ENCODE measurements around the gene COL4A4.

Gene COL4A4

DNA sequence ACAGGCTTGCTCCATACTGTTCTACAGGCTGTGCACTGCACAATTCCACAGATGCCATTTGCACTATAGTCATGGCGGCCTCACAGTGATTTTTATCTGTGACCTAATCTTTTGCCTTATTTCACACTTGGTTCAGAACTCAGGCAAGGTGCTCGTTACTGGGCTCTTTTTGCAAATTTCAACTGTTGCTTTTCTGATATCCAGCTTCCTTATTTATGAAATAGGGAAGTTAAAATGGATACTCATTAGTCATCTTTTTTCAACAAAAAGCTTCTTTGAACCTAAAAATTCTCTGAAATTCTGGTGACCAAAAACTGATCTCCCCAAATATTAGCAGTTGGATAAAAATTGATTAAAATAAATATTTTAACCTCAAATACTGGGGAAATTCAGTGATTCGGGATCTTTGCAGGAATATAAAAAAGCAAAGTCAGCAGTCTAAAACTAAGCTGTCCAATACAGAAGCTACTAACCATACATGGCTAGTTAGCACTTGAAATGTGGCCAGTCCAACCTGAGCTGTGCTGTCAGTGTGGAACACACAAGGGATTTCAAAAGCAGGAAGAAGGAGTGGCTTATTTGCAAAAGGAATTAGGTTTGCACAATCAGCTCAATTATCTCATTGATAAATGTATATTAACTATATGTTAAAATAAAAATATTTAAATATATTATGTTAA, 134.4 kb downstream of the COL4A4 start:
- no peak for DNase-seq

DNA sequence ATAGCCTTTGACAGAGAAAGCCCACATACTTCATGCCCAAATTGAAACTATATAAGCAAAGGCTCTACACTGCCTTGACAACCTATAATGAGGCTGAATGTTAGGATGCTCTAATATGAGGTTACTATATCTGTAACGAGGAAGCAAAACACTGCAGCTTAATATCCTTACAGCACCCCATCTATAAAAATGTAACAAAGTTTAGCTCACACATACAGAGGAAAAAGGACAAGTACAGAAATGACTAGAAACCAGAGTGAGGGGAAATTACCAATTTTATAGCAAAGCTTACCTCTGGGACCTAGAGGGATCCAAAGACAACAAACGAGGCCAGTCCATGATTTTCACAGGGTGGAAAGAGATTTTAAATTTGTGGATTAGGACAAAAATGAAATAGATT, 138.5 kb downstream of the COL4A4 start:
- DNase-seq = no peak

DNA sequence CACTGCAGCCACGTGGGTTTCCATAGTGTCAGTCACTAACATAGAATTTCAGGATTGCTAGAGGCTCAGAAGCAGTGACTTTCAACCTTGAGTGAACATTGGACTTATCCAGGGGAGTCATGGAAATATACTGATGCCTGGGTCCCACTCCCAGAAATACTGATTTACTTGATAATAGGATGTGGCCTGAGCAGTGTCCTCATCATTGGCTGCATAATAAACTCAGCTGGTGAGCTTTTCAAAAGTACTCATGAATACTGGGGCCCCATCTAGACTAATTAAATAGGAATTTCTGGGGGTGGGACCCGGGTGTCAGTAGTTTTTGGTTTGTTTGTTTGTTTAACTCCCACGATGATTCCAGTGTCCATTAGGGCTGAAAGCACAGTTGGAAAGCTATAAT, 141.4 kb downstream of the COL4A4 start:
- DNase-seq = no peak

DNA sequence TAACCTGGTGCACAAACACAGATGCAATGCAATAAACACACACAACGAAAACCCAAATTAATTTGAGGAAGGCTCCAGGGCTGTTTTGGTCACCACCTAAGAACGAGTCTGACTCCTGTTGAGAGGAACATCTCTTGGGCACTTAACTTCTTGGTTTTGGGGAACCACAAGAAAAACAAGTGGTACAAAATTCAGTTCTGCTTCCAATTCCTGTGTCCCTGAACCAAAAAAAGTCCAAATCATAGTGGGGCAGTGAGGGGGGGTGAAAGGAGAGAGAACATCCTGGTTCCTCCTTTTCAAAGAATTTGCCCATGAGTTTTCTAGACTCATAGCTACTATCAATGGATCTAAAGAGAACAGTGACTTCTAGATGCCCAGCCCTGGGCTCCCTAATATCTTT, 143.6 kb downstream of the COL4A4 start:
- no peak for DNase-seq

DNA sequence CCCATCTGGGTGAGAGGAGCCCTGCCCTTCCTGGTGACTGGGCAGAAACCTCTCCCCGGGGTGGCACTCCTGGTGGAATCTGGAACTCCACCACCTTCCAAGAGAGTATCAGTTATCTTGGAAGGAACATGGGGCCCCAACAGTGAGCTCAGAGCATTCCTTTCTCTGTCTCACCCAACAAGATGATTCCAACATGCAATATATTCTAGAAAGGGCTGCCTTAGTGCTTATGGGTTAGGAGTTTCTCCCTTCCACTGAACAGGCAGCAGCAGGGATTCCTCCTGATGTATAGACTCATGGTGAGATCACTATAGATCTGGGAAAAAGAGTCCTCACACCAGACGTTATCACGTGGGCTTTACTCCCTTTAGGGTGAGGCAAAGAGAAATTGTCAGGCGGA, 147.1 kb downstream of the COL4A4 start:
- no peak for DNase-seq

DNA sequence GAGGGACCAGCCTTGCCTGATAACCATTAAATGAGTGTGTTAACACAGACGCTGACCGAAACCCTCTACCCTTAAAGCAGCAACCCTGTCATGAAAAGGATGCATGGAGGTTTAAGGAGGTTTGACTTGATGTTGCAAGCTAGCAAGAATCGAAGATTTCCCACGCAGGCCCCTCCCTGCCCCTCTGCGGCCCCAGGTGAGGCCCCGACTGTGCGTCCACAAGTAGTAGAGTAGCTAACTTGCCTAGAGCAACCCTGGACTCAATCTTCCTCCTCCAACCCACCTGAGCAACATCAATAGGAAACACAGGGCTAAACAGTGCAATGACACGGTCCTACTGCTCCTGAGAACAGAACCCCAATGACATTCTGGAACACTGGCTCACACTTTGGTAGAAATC, 150.1 kb downstream of the COL4A4 start:
- DNase-seq = no peak

DNA sequence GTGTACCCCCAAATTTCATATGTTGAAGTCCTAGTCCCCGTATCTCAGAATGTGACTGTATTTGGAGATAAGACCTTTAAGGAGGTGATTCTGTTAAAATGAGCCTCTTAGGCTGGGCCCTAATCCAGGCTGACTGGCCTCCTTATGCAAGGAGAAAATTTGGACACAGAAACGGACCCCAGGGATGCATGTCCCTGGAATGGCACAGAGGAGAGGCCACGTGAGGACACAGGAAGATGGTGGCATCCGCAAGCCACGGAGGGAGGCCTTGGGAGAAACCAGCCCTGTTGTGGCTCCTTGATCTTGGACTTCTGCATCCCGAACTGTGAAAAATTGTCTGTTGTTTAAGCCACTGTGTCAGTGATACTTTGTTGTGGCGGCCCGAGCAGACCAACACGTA, 150.7 kb downstream of the COL4A4 start:
- no peak for DNase-seq

DNA sequence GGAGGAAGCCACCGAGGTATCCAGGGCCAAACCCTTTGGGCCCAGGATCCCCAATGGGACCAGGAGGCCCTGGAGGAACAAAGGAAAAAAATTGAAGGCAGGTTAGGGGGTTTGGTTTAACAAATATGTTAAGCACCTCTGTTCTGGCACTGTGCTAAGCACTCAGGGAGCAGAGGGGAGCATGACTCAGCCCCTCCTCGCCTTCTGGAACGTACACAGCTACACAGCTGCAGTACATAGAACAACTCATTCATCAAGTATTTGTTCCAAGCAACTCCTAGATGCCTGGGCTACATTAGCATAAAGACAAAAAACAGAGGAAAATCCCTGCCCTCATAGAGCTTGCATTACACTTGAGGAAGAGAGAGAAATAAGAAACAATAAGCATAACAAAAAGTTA, 153.6 kb downstream of the COL4A4 start:
- no peak for DNase-seq

DNA sequence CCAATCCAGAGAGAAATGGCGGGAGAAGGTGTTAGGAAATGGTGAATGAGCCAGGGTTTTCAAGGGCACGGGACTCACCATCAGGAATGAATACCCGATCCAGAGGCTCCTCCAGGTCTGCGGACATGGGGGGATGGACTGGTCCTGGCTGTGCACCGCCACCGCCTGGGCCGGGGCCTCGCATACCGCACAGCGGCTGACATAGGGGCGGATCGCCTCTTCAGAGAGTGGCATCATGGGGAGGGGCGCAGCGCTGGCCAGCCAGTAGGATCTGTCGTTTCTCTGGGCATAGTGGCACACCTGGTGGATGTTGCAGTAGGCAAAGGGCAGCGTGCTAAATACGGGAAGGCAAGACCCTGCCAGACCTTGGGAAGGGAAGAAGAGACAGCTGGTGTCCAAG, 156.1 kb downstream of the COL4A4 start:
- no peak for DNase-seq

DNA sequence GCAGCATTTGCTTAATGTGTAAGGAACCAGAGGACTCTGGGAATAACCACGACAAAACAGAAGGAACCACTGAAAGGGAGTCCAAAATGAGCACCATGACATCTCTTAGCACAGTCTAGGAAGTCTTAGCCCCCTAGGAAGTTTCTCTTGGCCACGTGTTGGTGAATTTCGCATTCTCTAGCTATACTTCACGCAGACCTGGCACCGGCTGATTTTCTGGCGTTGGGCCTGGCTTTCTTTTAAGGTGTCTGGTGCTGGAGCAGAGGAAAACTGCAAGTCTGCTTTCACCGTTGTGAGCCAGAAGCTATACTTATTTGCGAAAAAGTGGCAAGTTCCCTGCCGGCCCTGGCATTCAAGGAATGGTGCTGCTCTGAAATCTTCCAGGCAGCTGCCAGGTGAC, 156.9 kb downstream of the COL4A4 start:
- no peak for DNase-seq

DNA sequence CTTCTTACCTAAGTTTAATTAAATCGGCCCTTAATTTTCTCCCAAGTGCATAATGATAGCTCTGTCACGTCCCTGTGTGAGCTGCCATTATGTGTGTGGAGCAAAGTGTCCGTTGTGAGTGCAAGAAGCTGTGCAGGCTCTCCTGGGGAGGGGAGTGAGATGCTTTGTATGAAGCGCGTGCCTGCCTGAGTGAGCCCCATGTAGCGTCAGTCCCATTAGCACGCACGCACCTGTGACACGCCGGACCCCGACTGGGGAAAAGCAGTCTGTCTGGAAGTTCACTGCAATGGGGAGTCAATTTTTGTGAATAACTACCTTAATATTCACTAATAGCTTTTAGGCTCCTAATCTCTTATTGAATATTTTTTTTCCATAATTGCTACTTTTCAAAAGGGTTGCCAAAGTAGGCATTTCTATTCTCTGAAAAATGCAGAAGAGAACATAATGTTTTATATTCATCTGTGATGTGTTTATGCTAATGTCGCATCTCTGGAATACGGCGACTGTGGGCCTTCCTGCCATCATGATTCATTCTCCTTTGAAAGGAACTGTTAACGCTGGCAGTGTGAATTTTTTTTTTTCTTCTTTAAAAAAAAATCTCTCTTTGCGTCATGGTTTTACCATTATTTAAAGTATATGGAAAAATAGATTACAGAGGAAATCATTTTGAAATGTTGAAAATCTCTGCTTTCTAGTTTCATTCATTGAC, 157.7 kb downstream of the COL4A4 start:
- DNase-seq = no peak

DNA sequence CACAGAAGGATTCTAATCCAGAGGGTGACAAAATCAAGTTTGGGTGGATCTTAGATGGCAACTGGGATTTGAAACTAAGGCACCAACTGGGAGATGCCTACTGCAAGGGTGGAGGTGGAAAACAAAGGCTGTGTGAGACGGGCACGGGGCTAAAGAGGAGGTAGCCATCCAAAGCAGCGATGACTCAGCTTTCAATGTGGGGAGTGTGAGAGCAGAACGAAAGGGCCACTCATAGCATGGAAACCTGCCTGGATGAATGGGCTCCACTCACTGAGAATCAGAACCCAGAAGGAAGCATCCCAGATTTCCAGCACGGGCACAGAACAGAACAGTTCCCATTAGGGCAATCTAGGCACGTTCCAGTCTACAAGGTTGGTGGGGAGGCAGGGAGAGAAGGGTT, 159.5 kb downstream of the COL4A4 start:
- DNase-seq = no peak

DNA sequence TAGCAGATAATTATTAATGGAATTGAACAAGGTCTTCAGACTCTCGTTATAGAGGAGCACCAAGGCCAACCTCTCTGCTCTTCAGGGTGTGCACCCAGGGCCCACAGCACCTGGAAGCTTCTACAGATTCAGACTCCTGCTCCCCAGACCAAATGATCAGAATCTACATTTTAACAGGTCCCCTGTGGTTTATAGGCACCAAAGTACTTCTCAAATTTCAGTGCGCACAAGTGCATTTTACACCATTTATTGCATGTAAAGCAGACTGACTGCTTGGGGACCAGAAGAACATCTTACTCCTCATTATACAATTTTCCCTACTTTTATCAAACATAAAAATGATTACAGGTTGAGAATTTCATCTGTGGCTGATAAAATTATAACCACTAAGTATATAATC, 163.9 kb downstream of the COL4A4 start:
- no peak for DNase-seq

DNA sequence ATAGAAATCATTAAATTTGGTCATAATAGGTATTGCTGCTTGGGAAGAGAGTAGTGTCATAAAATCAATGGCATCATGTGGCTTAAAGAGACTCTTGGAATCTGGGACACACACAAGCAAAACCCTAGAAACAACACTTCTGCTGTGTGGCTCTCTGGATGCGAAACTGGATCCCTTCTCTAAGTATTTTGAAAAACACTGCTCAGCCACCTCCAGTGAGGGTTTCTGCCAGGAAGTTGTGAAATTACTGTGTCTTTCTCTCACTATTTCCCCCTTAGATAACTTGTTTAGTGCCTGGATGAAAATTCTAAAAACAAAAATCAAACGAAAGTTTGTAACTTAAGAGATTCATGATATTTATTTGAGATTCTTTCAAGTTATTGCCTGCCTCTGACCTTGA, 164.3 kb downstream of the COL4A4 start:
- DNase-seq = no peak

DNA sequence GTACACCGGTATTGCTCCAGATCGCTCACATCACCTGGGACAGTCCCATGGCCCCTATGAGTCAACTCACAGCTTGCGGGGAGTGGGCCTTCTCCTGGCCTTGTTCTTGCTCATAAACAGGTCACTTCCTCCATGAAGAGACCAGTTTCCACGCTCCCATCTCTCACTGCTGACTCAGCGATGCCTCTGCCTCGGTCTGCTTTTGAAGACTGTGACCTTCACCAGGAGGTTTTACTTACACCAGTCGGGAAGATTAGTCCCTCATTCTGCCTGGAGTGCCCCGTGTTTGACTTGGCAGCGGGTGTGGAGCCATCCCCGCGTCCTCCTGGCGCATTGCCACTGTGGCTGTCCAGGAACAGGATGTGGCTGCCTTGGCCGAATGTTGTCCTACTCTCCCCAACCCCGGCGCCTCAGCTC, 168.4 kb downstream of the COL4A4 start:
- DNase-seq = no peak

DNA sequence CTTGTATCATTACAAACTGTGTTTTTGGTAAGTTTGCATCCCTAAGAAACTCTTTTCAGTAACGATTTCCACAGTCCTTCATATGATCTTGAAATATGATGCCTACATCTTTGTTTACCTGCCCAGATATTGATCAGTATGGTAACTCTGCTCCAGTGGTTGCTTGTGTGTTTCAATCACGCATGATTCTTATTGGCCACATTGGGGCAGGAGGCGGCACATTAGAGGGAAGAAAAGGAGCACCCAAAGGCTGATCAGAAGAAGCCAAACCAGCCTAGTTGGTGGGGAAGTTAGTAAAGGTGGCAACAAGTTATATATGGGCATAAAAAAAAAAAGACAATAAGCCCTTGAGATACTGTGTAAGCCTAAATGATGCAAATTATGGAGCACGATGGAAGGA, 169.2 kb downstream of the COL4A4 start:
- DNase-seq = no peak

DNA sequence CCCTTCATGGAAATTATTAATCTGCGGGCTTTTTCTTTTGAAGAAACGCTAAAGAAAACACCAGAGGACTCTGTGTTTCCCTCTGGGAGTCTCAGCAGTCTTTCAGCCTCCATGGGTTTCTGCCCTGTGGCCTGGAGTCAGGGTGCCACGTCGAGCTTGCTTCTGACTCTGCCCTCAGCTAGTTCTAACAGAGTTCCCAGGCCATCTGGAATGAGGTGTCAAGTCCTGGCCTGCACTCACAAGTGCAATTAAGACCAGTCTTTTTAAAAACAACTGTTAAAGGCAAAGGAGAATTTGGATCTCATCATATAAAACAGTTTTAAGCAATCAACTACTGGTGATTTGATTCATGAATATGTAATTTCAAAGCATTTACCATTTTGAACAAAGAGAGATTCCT, 170.8 kb downstream of the COL4A4 start:
- DNase-seq = no peak

DNA sequence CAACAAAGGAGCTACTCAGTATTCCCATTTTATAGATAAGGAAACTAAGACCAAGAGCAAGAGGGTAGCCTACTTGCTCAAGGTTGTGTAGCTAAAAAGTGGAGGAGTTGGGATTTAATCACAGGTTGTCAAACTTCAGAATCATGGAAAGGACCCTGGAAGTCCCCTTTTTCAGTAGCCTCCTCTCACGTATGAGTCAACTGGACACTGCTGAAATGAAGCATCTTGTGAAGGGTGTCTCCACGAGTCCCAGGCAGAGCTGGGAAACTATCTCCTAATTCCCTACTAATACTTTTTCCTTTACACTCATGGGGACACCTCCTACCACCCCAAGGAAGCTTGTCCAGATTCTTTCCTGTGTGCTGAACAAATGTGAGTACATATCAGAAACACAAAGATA, 172.3 kb downstream of the COL4A4 start:
- DNase-seq = no peak

DNA sequence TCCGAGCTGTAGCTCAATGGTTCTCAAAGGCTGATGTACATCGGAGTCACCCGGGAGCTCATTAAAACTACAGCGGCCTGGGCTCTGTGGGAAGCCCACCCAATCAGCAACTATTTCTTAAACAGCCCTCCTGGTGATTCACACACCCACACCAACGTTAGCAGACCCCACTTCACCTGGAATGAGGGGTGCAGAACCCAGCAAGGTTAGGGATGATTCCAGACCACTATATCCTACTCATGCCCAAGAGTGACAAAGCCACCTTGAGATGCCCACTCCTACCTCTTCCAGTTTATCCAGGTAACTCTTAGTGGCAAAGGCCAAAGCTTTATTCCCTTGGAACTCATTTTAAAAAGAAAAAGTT, 178.4 kb downstream of the COL4A4 start:
- DNase-seq = no peak

DNA sequence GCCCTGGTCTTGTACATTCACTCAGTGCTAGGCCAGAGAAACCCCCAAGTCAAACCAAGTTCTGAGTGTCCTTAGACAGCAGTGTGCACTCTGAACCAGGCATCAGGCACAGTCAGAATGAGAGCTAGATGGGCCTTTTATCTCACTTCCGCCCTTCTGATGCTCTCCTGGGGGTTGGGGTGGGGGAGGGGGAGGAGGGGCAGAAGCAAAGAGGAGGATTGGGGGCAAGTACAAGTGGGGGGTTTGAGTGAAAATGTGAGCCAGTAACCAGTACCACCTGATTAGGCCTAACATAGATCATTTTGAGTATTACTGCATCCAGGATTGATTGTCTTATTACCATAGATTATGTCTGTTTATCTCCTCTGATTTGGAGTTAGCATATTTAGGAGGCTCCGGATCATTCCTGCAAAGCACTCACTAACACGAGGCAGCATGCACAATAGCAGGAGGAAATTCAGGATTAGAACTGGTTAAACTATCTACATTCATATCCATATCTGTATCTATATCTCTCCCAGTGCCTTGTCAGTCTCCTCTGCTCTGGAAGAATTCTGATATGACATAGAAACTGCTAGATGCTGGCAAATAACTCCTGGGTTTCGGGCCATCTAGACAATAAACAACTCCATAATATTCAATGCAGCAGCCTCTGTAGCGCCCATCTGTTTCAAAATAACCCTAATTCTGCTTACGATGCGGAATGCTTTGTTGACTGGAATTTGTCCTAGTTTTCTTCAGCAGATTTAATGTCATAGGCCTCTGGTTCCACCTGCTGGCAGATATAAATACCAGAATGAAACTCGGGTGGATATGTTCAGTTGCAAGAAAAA, 179.0 kb downstream of the COL4A4 start:
- peak; percentile 31 for DNase-seq

DNA sequence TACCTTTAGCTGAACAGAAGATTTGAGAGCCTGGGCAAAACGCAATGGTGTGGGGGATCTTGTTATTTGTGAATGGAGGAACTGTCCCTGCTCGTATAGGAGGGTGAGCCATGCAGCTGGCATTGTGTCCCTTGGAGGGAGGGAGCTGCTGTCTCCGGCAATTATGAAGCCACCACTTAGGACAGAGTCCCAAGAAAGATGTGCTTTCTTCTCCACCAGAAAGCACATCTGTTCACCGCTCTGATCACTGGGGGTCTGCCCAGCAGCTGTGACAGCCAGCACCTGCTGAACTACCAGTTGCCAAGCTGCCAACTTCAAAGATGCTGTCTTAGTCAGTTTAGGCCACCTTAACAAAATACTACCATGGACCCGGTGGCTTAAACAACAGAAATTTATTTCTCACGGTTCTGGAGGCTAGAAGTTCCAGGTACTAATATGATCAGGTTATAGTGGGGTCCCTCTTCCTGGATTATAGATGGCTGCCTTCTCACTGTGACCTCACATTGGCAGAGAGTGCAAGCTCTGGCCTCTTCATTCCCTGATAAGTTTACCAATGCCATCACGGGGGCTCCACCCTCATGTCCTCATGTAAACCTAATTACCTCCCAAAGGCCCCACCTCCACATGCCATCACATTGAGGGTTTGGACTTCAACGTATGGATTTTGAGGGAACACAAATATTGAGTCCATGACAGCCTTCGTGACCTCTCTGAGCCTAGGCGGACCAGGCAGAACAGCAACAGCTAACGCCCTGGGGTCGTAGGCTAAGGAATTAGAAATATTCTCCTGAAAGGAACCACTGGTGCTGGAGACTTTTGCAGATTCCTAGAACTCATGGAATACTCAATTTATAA, 179.9 kb downstream of the COL4A4 start:
- DNase-seq = no peak

DNA sequence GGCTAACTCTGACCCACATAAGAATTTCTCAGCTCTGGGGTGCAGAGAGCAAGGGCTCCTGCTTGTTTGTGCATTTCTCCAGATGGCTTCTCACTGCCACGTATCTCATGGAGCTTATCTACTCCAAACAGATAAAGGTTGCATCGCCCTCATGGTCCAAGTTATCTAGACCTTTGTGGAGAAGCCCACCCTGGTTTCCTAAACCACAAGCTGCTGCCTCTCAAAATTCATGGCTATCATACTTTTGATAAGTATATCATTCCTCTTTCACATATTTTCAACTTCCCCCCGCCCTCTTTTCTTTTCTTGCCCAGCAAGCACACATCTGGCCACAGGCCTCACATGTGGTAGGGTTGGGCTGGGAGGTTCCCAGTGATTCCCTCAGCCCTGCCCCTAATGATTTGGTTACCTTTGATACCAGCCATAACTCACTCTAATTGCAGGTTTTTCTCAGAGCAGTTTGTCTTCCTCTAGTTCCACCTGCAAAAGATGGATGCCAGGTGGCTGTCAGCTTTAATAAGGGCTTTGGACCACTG, 182.1 kb downstream of the COL4A4 start:
- DNase-seq = no peak

DNA sequence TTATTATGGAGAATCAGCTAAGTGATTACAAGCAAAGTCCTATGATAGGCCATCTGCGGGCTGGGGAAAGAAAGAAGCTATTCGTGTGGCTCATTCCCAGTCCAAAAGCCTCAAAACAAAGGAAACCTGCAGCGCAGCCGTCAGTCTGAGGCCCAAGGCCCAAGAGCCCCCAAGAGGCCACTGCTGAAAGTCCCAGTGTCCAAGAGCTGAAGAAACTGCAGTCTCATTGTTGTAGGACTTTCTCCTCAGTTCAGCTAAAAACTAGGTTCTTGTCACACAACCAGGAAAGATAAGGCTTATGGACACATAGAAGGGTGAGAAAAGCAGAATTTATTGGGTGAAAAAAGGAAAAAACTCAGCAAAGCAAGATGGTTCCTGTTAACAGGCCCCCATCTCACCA, 185.0 kb downstream of the COL4A4 start:
- DNase-seq = no peak

Data from NCI-H1092 treated with DMSO at 0.1 percent for 48 hours (cell line).